ENCODE measurements around the gene LZTR1.
"Not testable (repeated sequence)": the region's sequence is repeated elsewhere in the genome, so short reads cannot be mapped to it uniquely, and the experiment has no call there.

Gene LZTR1

GRCh38 chr22:20966883-20967696, 15.0 kb upstream of the LZTR1 start, which contains the start of gene AIFM3:
TSS of gene AIFM3 (plus strand) at chr22:20967255. CDS start at chr22:20967945, 690 bp downstream.
- DNase-seq = no peak

- DNase-seq = no peak
These were observed 14.3 kb upstream of the LZTR1 start for GRCh38 chr22:20967697-20968211.

- DNase-seq = no peak
These were observed 13.7 kb upstream of the LZTR1 start for GRCh38 chr22:20968281-20968977.

- DNase-seq = no peak
These were observed 11.0 kb upstream of the LZTR1 start for GRCh38 chr22:20970939-20971657.

GRCh38 chr22:20972014-20972694, 9.9 kb upstream of the LZTR1 start:
- not testable (repeated sequence) for DNase-seq

DNA sequence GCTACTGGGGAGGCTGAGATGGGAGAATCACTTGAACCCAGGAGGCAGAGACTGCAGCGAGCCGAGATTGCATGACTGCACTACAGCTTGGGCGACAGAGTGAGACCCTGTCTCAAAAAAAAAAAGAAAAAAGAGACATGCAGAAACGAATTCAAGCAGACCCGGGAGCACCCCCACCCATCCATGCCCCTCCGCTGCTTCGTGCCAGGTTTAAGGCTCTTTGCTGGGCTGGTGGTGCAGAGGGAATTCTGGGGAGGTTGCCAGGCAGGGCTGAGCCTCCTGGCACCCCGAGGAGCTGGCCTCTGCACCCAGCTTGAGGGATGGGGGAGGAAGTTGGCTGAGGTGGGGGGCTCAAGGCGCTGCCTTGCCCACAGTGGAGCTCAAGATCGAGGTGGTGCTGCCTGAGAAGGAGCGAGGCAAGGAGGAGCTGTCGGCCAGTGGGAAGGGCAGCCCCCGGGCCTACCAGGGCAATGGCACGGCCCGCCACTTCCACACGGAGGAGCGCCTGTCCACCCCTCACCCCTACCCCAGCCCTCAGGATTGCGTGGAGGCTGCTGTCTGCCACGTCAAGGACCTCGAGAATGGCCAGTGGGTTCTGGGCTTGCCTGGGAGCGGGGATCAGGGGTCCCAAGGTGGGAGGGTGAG, 9.0 kb upstream of the LZTR1 start:
- DNase-seq = no peak

DNA sequence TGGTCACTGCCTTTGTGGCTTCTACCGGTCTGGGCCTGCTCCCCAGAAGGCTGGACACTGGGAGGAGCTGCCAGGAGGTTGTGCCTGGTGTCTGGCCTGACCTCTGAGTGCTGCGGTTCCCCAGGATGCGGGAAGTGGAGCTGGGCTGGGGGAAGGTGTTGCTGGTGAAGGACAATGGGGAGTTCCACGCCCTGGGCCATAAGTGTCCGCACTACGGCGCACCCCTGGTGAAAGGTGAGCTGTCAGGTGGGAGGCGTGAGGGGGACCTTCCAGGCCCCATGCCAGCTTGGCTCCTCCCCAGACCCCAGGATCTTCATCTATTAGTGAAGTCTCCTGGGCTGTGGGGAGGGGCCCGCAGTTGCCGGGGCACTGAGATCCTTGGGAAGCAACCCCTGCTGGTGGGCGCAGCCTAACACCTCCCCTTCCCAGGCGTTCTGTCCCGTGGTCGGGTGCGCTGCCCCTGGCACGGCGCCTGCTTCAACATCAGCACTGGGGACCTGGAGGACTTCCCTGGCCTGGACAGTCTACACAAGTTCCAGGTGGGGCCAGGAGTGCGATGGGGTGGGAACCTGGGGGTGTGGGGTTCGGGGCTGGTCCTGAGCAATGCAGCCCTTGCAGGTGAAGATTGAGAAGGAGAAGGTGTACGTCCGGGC, 8.3 kb upstream of the LZTR1 start:
- no peak for DNase-seq

DNA sequence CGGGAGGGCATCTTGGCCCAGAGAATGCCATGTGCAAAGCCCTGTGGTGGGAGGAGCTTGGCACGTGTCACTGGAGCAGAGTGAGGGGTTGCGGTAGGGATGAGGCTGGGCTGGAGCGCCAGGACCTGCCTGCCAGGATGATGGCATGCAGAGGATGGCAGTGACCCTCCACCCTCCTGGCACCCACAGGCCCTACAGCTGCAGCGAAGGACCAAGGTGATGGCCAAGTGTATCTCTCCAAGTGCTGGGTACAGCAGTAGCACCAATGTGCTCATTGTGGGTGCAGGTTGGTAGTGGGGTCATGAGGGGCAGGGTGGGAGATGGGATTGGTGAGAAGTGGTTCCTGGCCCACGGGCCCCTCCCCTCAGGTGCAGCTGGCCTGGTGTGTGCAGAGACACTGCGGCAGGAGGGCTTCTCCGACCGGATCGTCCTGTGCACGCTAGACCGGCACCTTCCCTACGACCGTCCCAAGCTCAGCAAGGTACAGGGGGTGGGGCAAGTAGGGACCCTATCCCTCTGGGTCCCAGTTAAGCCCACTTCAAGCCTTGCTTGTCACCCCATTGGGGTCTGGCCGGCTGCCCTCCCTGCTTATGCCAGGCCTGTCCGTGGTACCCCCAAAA, 7.7 kb upstream of the LZTR1 start:
- DNase-seq = no peak

DNA sequence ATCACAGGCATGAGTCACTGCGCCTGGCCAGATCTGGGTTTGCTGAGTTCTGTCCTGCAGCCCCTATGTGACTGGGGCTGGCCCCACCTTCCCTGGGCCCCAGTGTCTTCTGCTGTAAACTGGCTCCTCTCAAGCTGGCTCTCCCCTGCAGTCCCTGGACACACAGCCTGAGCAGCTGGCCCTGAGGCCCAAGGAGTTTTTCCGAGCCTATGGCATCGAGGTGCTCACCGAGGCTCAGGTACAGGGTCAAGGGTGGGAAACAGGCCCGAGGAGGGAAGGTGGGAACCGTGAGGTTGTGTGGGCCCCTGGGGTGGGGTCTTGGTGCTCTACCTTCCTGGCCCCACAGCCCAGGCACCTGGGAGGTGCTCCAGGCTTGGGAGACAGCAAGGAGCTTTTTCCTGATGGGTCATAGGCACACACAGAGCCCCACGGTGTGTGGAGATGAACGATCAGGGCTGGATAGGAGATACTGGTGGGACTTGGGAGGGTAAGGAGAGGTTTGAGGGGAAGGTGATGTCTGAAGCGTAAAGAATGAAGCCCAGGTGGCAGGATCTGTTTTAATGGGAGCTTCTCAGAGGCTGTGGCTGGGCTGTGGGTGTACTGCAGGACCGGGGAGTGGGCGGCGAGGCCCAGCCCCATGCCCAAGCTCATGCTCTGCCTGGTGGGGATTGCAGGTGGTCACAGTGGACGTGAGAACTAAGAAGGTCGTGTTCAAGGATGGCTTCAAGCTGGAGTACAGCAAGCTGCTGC, 6.4 kb upstream of the LZTR1 start:
- no peak for DNase-seq

- DNase-seq = no peak
These were observed 5.7 kb upstream of the LZTR1 start for GRCh38 chr22:20976291-20976877.

GRCh38 chr22:20977019-20977418, 5.1 kb upstream of the LZTR1 start:
- no peak for DNase-seq

- no peak for DNase-seq
These were observed 4.5 kb upstream of the LZTR1 start for GRCh38 chr22:20977516-20978170.

DNA sequence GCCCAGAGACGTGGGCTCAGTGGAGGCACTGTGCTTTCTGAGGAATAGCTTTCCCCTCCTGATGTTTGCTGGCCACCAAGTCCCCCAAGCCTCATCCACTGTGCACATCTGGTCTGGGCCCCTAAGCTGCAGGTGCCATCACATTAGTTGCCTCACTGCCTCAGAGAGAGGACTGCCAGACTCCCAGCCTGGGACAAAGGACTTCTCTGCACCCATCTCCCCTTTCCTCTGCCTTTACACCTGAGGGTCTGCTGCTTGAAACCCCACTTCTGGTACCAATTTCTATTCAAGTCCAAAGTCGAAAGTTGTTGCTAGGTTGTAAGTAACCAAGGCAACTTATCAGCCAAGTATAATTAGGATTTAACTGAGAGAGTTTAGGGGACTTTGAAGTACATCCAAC, 3.7 kb upstream of the LZTR1 start:
- no peak for DNase-seq

DNA sequence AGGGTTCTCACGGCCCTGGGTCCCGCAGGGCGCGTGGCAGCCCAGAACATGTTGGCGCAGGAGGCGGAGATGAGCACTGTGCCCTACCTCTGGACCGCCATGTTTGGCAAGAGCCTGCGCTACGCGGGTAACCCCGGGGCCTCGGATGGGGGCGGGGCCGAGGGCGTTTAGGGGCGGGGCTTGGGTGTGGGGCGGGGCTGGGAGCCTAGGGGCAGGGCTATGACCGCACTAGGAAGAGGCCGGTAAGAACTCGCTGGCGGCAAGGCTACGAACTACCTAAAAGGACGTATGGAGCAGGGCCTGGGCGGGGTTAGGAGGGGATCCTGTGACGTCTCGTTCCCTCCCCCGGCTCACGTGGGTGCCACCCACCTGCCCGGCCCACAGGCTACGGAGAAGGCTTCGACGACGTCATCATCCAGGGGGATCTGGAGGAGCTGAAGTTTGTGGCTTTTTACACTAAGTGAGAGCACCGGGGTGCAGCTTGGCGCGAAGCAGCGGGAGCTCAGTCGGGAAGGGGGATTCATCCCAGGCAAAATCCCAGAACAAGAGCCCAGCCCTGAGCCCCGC, 2.8 kb upstream of the LZTR1 start:
- no peak for DNase-seq

DNA sequence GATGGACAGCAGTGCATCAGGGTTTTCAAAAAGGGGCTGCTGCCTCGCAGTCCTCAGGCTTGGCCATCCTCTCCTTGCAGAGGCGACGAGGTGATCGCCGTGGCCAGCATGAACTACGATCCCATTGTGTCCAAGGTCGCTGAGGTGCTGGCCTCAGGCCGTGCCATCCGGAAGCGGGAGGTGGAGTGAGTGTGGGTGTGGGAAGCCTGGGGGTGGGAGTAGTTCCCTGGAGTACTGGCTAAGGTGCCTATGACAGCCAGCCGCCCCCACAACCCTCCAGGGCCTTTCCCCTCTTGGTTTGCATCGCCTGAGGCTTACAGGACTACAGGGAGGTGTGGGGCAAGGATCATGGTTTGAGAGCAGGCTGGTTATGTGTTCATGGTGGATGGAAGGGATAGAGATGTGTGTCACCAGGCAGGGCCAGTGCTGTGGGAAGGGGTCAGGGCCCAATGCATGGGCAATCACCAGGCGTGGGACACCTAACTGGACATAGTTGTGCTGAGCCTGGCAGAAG, 2.1 kb upstream of the LZTR1 start:
- DNase-seq = no peak

- DNase-seq = no peak
These were observed 1.6 kb upstream of the LZTR1 start for GRCh38 chr22:20980523-20980922.

GRCh38 chr22:20980938-20981722, 967 bp upstream of the LZTR1 start:
- no peak for DNase-seq

DNA sequence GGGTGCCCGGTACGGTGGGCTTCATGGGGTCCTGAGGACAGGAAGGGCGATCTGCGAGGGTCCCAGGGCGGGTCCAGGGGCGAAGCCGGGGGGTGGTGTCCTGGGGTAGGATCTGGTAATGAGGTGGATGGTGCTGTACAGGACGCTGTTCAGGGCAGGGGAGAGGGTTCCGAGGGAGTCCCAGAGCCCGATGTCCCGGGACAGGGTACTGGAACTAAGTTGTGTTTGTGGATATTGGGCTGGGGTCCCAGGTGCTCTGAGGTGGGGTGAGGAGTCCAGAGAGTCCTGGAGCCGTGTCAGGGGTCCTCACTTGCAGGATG, 426 bp downstream of the LZTR1 start:
- DNase-seq = no peak

Measured in NCI-H2081 (cell line).